ENCODE measurements around the gene KMT2B. TPM values are rescaled to one million over a fixed set of nuclear protein-coding genes. Genes with fewer than 3 reads are reported as not detected.

Gene KMT2B
- total RNA-seq, 1 experiment from 2014 or later = 65.3 TPM

- H3K27me3 Mint-ChIP-seq (ENCODE audit: unreplicated experiment) = no peaks in the 10 kb centered on the region
- intact Hi-C loops (cut with micrococcal nuclease; ENCODE audit: unreplicated experiment) = no loop called here
- H3K4me1 Mint-ChIP-seq (ENCODE audit: low read depth, unreplicated experiment) = peaks cover 20% of the 10 kb centered on the region
- H3K4me3 Mint-ChIP-seq (ENCODE audit: low read depth, unreplicated experiment) = no peak overlapping the region
- no peak overlapping the region for H3K27ac Mint-ChIP-seq (ENCODE audit: unreplicated experiment)
- DNase-seq = no peak
- BruUV-seq (replicated peaks) = no TSS peak
- H3K36me3 Mint-ChIP-seq (ENCODE audit: insufficient read depth, unreplicated experiment) = peaks cover 11% of the 10 kb centered on the region
- no peak for TF ChIP-seq CTCF (IDR thresholded peaks at IDR 0.05; ENCODE audit: unreplicated experiment)
- no peaks in the 10 kb centered on the region for H3K9me3 Mint-ChIP-seq (ENCODE audit: low read depth, unreplicated experiment)
- CTCF ChIA-PET = no interaction called here
Observed at GRCh38 chr19:35779033-35779432, 61.2 kb downstream of the KMT2B start.

- Mint-ChIP-seq H3K36me3 (ENCODE audit: insufficient read depth, unreplicated experiment) (peaks cover 4% of the 10 kb centered on the region), H3K27me3 (ENCODE audit: unreplicated experiment) (no peaks in the 10 kb centered on the region), H3K27ac (ENCODE audit: unreplicated experiment) (no peak overlapping the region), H3K4me3 (ENCODE audit: low read depth, unreplicated experiment) (no peak overlapping the region), H3K4me1 (ENCODE audit: low read depth, unreplicated experiment) (peaks cover 10% of the 10 kb centered on the region), H3K9me3 (ENCODE audit: low read depth, unreplicated experiment) (no peaks in the 10 kb centered on the region)
- TF ChIP-seq CTCF (IDR thresholded peaks at IDR 0.05; ENCODE audit: unreplicated experiment) = no peak
- no peak for DNase-seq
- intact Hi-C loops (cut with micrococcal nuclease; ENCODE audit: unreplicated experiment) = no loop called here
- no TSS peak for BruUV-seq (replicated peaks)
- CTCF ChIA-PET = no interaction called here
Observed at GRCh38 chr19:35780058-35780457, 62.3 kb downstream of the KMT2B start.

DNA sequence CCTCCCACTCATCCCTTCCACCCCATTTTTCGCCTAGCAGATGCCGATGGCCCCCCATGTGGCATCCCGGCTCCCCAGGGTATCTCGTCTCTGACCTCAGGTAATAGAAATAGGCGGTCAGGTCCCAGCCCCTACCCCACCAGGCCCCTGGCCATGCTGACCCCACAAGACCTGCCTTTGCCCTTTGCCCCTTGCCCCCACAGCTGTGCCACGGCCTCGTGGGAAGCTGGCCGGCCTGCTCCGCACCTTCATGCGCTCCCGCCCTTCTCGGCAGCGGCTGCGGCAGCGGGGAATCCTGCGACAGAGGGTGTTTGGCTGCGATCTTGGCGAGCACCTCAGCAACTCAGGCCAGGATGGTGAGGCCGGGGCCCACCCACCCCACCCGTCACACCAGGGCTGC lies 62.9 kb downstream of the KMT2B start:
- no peak for TF ChIP-seq CTCF (IDR thresholded peaks at IDR 0.05; ENCODE audit: unreplicated experiment)
- CTCF ChIA-PET = no interaction called here
- Mint-ChIP-seq H3K27ac (ENCODE audit: unreplicated experiment) (no peak overlapping the region), H3K36me3 (ENCODE audit: insufficient read depth, unreplicated experiment) (no peaks in the 10 kb centered on the region), H3K4me3 (ENCODE audit: low read depth, unreplicated experiment) (no peak overlapping the region), H3K27me3 (ENCODE audit: unreplicated experiment) (no peaks in the 10 kb centered on the region), H3K9me3 (ENCODE audit: low read depth, unreplicated experiment) (no peaks in the 10 kb centered on the region), H3K4me1 (ENCODE audit: low read depth, unreplicated experiment) (peaks cover 8% of the 10 kb centered on the region)
- intact Hi-C loops (cut with micrococcal nuclease; ENCODE audit: unreplicated experiment) = no loop called here
- DNase-seq = no peak
- BruUV-seq (replicated peaks) = no TSS peak

GRCh38 chr19:35781650-35782049 lies 63.8 kb downstream of the KMT2B start:
- CTCF ChIA-PET = no interaction called here
- no peak overlapping the region for H3K4me3 Mint-ChIP-seq (ENCODE audit: low read depth, unreplicated experiment)
- no peaks in the 10 kb centered on the region for H3K9me3 Mint-ChIP-seq (ENCODE audit: low read depth, unreplicated experiment)
- intact Hi-C loops (cut with micrococcal nuclease; ENCODE audit: unreplicated experiment) = no loop called here
- TF ChIP-seq CTCF (IDR thresholded peaks at IDR 0.05; ENCODE audit: unreplicated experiment) = no peak
- H3K36me3 Mint-ChIP-seq (ENCODE audit: insufficient read depth, unreplicated experiment) = no peaks in the 10 kb centered on the region
- peaks cover 8% of the 10 kb centered on the region for H3K4me1 Mint-ChIP-seq (ENCODE audit: low read depth, unreplicated experiment)
- no TSS peak for BruUV-seq (replicated peaks)
- DNase-seq = no peak
- no peaks in the 10 kb centered on the region for H3K27me3 Mint-ChIP-seq (ENCODE audit: unreplicated experiment)
- no peak overlapping the region for H3K27ac Mint-ChIP-seq (ENCODE audit: unreplicated experiment)

- Mint-ChIP-seq H3K36me3 (ENCODE audit: insufficient read depth, unreplicated experiment) (no peaks in the 10 kb centered on the region), H3K27ac (ENCODE audit: unreplicated experiment) (no peak overlapping the region), H3K27me3 (ENCODE audit: unreplicated experiment) (no peaks in the 10 kb centered on the region), H3K4me1 (ENCODE audit: low read depth, unreplicated experiment) (peaks cover 8% of the 10 kb centered on the region), H3K9me3 (ENCODE audit: low read depth, unreplicated experiment) (no peaks in the 10 kb centered on the region), H3K4me3 (ENCODE audit: low read depth, unreplicated experiment) (no peak overlapping the region)
- intact Hi-C loops (cut with micrococcal nuclease; ENCODE audit: unreplicated experiment) = no loop called here
- no peak for TF ChIP-seq CTCF (IDR thresholded peaks at IDR 0.05; ENCODE audit: unreplicated experiment)
- BruUV-seq (replicated peaks) = no TSS peak
- no peak for DNase-seq
- CTCF ChIA-PET = no interaction called here
Observed at GRCh38 chr19:35782589-35782988, 64.8 kb downstream of the KMT2B start.
